Measurements from ENCODE around the gene PRKRA. TPM values are rescaled to one million over a fixed set of nuclear protein-coding genes. Genes with fewer than 3 reads are reported as not detected.

PRKRA gene
- total RNA-seq, 2 donors from 2014 or later: 24.7 to 44.1 TPM

DNA sequence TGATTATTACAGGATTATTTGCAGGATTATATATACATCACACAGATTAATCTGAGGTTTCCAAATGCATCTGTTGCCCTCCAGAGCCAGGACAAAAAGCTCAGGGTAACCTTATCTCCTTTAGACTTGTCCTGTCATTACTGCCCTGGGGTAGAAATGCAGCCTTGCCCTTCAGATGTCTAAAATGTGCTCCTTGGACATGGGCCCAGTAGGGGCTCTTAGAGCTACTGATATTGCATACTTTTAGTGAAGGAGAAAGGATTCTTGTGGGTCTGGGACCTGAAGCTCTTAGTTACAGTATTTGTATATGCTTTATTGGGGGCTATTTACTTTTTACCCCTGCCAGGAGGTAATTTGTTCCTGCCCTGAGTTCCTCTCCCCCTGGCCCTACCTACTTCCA, 56.1 kb downstream of the PRKRA start:
- Mint-ChIP-seq H3K9me3 (no peaks in the 10 kb centered on the region), H3K4me1 (ENCODE audit: low read depth in 2 of 2) (no peaks in the 10 kb centered on the region), H3K27ac (no peak overlapping the region), H3K27me3 (peaks cover 11 to 16% of the 10 kb centered on the region in 2 donors), H3K36me3 (no peaks in the 10 kb centered on the region), H3K4me3 (no peak overlapping the region)
- ATAC-seq (no peak), DNase-seq (ENCODE audit: low spot score) (no peak)

- no peak for ATAC-seq
- H3K4me3 Mint-ChIP-seq: no peak overlapping the region
- H3K27ac Mint-ChIP-seq: no peak overlapping the region
- no peaks in the 10 kb centered on the region for H3K9me3 Mint-ChIP-seq
- H3K4me1 Mint-ChIP-seq (ENCODE audit: low read depth in 2 of 2): no peaks in the 10 kb centered on the region
- no peaks in the 10 kb centered on the region for H3K36me3 Mint-ChIP-seq
- no peak for DNase-seq (ENCODE audit: low spot score)
- peaks cover 17 to 22% of the 10 kb centered on the region in 2 donors for H3K27me3 Mint-ChIP-seq
These were observed 58.8 kb downstream of the PRKRA start for GRCh38 chr2:178392215-178392614.

DNA sequence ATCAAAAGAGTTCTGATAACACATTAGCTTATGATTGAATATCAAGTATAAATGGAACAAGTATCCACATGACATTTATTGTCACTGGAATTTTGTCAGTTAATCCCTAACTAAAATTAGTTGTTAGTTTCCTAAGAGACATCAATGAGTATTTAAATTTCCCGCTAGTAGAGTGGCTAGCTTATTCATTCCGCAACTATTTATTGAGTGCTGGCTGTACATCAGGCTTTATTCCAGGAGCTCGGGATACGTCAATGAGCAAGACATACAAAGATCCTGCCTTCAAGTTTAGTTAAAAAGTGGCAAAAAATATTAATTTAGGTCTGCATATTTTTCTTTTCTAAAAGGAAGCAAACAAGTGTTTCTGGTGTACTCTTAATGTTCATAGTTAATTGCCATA, 59.3 kb downstream of the PRKRA start:
- no peaks in the 10 kb centered on the region for H3K36me3 Mint-ChIP-seq
- no peak for DNase-seq (ENCODE audit: low spot score)
- no peak for ATAC-seq
- no peaks in the 10 kb centered on the region for H3K4me1 Mint-ChIP-seq (ENCODE audit: low read depth in 2 of 2)
- H3K27ac Mint-ChIP-seq: no peak overlapping the region
- H3K9me3 Mint-ChIP-seq: no peaks in the 10 kb centered on the region
- peaks cover 17 to 22% of the 10 kb centered on the region in 2 donors for H3K27me3 Mint-ChIP-seq
- no peak overlapping the region for H3K4me3 Mint-ChIP-seq

- H3K27me3 Mint-ChIP-seq: peaks cover 10 to 18% of the 10 kb centered on the region in 2 donors
- H3K9me3 Mint-ChIP-seq: no peaks in the 10 kb centered on the region
- H3K4me3 Mint-ChIP-seq: no peak overlapping the region
- no peaks in the 10 kb centered on the region for H3K36me3 Mint-ChIP-seq
- no peaks in the 10 kb centered on the region for H3K4me1 Mint-ChIP-seq (ENCODE audit: low read depth in 2 of 2)
- ATAC-seq: no peak
- no peak overlapping the region for H3K27ac Mint-ChIP-seq
- DNase-seq (ENCODE audit: low spot score): no peak
These were observed 62.7 kb downstream of the PRKRA start for GRCh38 chr2:178388287-178388686.

DNA sequence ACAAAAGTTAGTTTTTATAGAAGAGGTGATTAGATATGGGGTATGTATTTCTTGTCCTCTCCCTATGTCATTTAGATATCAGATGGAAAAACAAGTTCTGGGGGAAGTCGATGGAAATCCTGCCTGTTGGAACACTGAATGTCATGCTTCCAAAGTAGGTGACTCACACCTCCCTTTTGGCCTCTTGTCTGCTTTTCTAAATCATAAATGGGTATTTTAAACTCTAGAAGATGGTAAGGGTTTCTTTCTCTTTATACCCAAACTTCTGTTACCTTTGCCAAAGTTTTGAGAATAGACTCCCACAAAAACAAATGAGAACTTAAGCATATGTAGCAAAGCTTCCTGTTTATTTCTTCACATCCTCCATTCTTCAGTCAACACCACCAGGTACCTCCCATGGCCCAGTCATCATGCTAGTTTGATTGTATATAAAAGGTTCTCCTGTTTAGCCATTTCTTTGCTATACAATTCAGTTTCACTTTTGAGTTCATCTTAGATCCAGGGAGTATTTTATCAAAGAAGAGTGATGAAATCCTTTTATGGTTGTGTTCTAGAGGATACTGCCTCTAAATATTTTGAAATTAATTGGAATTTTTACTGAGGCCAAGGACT, 63.9 kb downstream of the PRKRA start:
- no peak overlapping the region for H3K27ac Mint-ChIP-seq
- no peaks in the 10 kb centered on the region for H3K4me1 Mint-ChIP-seq (ENCODE audit: low read depth in 2 of 2)
- DNase-seq (ENCODE audit: low spot score): no peak

GRCh38 chr2:178385595-178386148, 65.3 kb downstream of the PRKRA start:
- Mint-ChIP-seq H3K4me3 (no peak overlapping the region), H3K9me3 (no peaks in the 10 kb centered on the region), H3K4me1 (ENCODE audit: low read depth in 2 of 2) (no peaks in the 10 kb centered on the region), H3K36me3 (no peaks in the 10 kb centered on the region), H3K27me3 (peaks cover 6 to 14% of the 10 kb centered on the region in 2 donors), H3K27ac (no peak overlapping the region)
- DNase-seq (ENCODE audit: low spot score): no peak
- ATAC-seq: no peak

More for the DNA sequence above, 63.9 kb downstream of the PRKRA start:
- H3K27me3 Mint-ChIP-seq: peaks cover 6 to 13% of the 10 kb centered on the region in 2 donors
- H3K9me3 Mint-ChIP-seq: no peaks in the 10 kb centered on the region
- no peak for ATAC-seq
- H3K4me3 Mint-ChIP-seq: no peak overlapping the region
- no peaks in the 10 kb centered on the region for H3K36me3 Mint-ChIP-seq

- Mint-ChIP-seq H3K9me3 (no peaks in the 10 kb centered on the region), H3K4me1 (ENCODE audit: low read depth in 2 of 2) (no peaks in the 10 kb centered on the region), H3K27ac (no peak overlapping the region), H3K36me3 (no peaks in the 10 kb centered on the region), H3K4me3 (no peak overlapping the region), H3K27me3 (peaks cover 12 to 15% of the 10 kb centered on the region in 2 donors)
- ATAC-seq: no peak
- no peak for DNase-seq (ENCODE audit: low spot score)
These were observed 67.3 kb downstream of the PRKRA start for GRCh38 chr2:178383718-178384117.

Other genes starting within 250 kb of the PRKRA start
- gene PJVK, start 203 bp upstream of the PRKRA start, total RNA-seq: 1 to 10 TPM; 1.5 to 2.8 TPM
- gene FKBP7, start 27.4 kb upstream of the PRKRA start, total RNA-seq: 1 to 10 TPM; 2.1 TPM
- gene PLEKHA3, start 29.3 kb upstream of the PRKRA start, total RNA-seq: 10 to 100 TPM; 36.7 to 41.2 TPM

Measured in natural killer cell treated with Interleukin-12 subunit alpha and Interleukin-12 subunit beta and Interleukin-15 and Interleukin-18, amount 100 ng/mL, for 72 hours (primary cell).